Activated CD4-positive, alpha-beta T cell treated with anti-CD3 and anti-CD28 coated beads for 24 hours (primary cell): ENCODE results near the gene FAM163B.

ENCODE experiments used
- DNase-seq, 2 donors: peaks; one replicate each; pipeline ENCODE4 v3.0.0-alpha.2; 2020; ENCODE audit warnings: low read depth in 2 of 2

Gene FAM163B

GRCh38 chr9:133609311-133610098 is at the start of gene FAM163B:
FAM163B (minus strand) TSS chr9:133609389; CDS start chr9:133580223, 29,166 bp downstream.
- DNase-seq, result peak in 1 of 2 donors; percentile 23

GRCh38 chr9:133657120-133657661 is 48.0 kb upstream of the FAM163B start:
- no peak for DNase-seq

DNA sequence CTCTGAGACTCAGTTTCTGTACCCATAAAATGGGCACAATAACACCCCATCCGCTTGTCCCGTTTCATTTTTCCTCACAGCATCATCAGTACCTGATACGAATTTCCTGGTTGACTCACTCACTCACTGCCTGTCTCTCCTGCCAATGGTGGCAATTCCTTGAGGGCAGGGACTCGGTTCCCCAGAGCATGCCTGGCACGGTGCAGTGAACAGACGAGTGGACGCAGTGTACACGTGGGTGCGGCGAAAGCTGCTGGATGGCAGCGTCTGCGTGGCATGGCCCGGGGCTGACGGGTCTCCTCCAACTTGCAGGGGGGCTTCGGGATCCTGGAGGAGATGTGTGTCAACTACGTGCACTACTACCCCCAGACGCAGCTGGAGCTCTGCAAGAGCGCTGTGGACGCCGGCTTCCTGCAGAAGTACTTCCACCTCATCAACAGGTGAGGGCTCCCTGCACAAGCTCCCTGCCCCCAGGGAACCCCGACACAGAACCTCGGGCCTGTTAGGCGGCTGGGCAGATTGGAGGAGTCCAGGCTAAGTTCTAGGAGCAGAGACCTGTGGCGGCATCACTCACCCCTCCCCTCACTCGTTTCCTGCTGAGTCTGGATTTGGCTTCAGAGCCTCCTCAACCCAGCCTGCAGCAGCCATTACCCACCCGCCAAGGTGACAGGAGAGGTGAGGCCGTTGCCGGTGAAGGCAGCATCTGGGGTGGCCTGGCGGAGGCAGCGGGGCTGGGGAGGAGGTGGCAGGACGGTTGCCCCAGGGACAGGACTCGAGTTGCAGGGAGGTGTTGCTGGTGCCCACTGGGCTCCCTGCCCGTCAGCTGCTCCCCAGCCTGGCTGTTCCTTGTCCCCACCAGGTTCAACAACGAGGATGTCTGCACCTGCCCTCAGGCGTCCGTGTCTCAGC is 47.3 kb upstream of the FAM163B start:
- DNase-seq, result no peak

DNA sequence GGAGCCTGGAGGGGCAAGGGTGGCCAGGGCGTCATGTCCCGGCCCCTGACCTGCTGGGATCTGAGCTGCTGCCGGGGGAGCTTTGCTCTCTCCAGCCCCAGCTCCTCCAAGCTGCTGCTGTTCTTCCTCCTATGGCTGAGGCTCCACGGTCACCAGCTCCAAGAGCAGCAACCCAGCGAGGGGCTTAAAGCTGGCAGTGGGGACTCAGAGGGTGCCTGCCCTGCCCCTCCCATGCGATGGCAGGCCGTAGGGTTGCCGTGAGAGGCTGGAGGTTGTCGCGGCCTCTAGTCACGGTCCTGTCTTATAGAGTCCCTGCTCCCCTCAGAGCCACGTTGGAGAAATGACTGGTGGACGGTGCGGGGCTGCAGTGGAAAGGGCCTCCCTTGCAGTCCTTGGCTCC is 46.5 kb upstream of the FAM163B start:
- DNase-seq, result no peak

DNA sequence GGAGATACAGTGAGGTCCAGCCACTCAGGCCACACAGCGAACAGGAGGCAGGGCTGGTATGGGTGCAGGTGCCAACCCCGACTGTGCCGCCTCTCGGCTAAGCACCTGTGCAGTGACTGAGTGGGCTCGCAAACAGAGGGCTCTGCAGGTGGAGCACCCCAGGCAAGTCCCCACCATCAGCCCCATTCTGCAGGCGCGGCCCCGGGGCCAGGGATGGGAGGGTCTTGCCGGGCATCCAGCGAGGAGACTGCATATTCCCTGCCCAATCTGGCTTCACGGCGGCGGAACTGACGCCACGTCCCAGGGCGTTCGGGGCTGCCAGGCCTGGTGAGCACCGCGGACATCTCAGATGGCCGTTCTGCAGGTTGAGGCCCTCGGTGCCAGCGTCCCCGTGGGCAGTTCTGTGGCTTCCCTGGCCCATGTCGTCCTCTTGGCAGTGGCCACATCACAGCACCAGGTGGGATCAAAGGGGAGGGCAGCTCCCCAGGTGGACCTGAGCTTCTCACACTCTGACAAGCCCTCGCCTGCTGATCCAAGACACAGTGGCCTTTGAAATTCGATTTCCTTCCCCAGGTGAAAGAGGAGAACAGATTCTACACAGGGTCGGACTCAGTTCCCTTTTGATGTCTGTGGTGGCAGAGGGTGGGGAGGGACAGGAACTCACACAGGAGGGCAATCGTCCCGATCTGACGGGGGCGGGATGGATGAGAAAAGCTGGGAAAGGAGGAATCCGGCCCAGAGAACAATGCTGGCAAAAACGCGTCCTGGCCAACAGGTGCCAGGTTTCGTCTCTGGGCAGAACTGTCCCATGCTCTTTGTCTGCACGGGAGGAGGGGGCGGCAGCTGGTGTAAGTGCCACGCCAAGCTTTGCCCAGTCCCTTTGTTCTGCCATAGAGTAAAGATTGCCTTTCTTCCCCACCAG is 45.8 kb upstream of the FAM163B start:
- DNase-seq, result no peak

- DNase-seq, result no peak
Measured at GRCh38 chr9:133653638-133654037, 44.4 kb upstream of the FAM163B start.

- DNase-seq, result no peak
Measured at GRCh38 chr9:133650026-133650425, 40.8 kb upstream of the FAM163B start.

DNA sequence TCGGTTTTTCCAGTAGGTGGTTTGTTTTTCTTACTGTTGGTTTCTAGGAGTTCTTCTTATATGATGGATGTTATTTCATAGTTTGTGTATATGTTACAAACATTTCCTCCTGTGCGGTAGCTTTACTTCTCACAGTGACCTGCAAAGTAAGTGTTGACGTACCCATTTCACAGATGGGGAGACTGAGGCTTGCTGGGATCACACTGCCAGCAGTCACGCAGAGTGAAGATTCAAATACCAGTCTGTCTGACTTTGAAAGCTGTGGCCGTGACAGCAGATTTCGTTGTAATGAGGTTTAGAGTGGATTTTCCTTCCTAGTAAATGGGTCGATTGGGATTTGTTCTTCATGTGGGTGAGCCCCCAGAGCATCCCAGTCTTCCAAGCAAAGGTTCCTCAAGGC is 40.0 kb upstream of the FAM163B start:
- DNase-seq, result no peak

DNA sequence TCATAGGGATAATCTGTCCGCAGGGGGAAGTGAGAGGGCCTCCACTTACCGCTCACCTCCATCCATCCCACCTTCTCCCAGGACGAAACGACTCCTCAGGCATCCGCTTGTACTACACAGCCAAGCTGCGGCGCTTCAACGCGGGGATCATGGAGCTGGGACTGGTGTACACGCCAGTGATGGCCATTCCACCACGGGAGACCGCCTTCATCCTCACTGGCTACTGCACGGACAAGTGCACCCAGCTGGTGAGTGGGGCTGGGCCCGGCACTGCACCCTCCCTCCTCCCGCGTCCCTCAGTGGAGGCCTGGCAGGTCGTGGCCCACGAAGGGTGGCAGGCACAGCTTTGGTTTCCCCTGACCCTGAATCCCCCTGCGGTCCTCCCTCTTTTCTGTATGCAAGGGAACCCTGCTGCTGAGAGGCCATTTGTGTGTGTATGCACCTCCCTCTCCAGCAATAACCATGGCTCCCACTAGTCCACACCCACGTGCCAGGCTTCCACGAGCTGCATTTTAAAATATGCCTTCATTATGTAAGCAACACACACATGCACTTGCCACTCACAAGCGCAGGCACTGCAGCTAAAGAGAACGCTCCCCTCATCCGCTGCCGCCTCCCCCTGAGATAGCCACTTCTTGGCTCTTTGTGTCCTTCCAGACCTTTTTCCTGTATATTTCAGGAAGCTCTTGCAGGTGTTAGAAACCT is 38.7 kb upstream of the FAM163B start:
- no peak for DNase-seq

GRCh38 chr9:133647148-133647547 is 38.0 kb upstream of the FAM163B start:
- no peak for DNase-seq

DNA sequence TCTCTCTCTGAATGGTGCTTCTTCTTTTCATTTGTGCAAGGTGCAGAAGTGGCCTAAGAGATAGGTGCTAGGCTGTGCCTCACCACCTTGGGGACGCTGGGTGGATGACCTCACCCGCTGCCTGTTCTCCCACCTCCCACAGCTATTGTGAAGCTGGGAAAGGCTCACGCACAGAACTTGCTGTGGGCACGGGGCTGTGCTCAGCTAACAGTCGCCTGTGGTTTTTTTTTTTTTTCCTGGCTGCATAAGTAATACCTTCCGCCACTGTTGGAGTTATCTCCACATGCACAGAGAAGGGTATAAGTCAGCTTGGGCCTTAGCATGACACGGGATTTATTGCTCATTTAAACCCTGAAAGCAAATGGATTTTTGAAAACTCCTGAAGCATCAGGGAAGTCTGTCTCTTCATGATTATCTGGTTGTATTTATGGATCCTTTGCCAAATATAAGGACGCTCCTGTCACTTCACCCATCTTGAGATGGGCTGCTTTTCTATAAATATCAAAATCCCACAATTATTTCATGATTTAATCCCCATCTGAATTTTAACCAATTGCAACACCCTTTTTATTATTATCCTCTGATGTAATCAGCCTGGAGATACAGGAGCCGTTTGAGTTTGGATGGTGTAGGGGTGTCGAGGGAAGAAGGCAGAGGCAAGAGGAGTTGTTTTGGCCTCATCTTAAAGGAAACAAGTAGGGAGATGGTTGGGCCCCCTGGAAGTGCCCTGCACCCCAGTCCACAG is 36.0 kb upstream of the FAM163B start:
- DNase-seq, result no peak

- DNase-seq, result no peak
Measured at GRCh38 chr9:133643978-133644760, 35.0 kb upstream of the FAM163B start.

DNA sequence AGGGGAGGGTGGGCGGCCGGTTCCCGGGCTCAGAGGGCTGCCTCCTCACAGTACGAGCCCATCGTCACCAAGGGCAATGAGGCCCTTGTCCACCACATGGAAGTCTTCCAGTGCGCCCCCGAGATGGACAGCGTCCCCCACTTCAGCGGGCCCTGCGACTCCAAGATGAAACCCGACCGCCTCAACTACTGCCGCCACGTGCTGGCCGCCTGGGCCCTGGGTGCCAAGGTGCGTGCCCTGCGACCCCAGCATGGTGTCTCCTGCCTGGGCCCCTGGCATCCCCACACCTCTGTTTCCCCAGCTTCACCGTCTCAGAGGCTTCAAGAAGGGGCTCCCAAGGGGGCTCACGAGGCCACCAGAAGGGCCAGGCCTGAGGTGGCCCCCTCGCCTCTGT is 34.2 kb upstream of the FAM163B start:
- DNase-seq, result no peak

DNA sequence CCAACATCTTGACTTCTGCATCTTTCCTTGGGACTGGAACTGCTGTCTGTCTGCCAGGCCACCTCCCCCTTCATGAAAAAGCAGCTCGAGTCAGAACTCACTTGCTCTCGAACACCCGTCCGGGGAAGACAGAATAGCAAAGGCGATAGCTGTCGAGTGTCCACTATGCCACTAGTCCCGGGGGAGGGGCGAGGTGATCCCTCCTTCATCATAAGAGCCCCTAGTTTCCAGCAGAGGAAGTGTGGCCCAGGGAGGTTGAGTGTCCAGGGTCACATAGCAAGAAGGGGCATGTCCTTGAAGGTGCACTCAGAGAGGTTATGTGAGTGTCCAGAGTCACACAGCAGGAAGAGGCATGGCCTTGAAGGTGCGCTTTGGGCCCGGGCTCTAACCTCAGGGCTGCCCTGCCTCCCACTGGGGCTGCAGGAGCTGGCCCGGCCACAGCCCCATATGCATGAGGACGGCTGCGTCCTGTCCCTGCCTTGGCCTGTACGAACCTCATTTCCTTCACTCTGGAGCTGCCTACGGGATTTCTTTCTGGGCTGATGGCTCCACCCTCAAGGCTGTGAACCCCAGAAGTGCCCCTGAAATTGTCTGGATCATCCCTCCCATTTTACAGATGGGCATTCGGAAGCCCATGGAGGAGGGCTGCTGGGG is 33.6 kb upstream of the FAM163B start:
- no peak for DNase-seq

DNA sequence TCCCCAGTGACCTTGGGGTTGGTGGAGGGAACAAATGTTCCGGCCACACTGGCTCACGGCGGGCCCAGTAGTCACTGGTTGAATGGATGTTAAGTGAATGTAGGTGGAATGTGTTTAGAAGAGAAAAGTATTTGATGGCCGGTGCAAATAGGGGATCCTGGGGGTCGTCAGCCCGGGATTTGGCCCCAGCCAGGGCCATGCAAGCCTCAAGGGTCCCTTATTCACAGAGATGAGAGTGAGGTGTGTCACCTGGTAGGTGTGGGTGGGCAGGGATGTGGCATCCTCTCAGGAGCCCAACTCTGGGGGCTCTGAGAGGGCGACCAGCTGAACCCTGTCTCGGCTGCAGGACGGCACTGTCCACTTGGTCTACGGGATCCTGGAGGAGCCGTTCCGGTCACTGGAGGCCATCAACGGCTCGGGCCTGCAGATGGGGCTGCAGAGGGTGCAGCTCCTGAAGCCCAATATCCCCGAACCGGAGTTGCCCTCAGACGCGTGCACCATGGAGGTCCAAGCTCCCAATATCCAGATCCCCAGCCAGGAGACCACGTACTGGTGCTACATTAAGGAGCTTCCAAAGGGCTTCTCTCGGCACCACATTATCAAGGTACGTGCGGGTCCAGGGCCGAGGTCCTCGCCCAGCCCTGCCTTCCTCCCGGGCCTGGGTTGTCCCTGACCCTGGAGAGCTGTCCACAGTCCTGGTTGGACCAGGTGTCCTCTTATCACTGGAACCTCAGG is 32.8 kb upstream of the FAM163B start:
- DNase-seq, result no peak

DNA sequence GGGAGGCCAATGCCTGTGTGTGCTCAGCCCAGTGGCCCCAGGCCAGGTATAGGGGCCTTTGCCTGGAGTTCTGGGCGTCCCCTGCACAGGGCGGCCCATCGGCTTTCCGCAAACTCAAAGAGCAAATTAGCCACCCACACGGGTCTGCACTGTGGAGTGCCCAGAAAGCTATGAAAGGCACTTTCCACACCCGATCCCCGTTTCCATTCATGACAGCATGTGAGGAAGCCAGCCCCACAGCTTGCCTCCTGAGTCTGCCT is 32.1 kb upstream of the FAM163B start:
- no peak for DNase-seq

DNA sequence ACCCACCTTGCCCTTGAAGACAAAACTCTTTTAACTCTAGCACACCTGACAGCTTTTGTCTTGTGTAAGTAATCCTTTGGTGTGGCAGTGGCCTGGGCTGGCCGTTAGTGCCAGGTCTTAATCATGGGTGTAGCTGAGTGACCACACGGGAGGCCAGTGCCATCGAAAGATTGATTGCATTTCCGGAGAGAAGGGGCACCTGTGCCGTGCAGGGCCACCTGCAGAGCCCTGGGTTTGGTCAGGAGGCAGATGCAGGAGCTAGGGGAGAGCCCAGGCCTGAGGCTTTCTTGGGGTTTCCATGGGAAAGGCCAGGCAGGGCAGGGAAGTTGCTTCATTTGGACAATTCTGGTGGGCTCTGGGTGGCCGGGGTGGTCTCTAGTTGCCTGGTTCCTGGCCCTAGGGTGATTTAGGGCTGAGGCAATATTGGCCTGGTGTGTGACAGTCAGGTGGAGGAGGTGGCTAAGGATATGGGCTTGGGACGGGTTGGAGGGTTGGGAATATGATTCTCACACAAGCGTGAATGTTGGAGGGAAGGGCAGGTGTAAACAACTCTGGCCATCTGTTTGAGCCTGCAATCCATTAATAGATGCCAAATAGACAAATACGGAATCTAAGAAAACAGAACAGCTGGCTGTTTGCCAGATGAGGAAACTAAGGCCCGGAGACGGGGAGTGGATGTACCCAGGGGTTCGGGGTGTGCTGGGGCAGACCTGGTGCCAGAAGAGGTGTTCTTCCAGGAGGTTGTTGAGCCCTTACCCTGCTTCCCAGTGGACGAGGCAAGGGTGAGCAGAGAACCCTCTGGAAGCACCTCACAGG is 31.6 kb upstream of the FAM163B start:
- DNase-seq, result no peak

- no peak for DNase-seq
Measured at GRCh38 chr9:133640160-133640559, 31.0 kb upstream of the FAM163B start.
